Lower leg skin (tissue), 3 donors: ENCODE results near the gene TGOLN2.

ENCODE experiments used
- CTCF ChIP-seq, 3 donors: fragments of 450-650 bp; IDR thresholded peaks; one replicate each; pipeline ENCODE4 v1.5.1; 2016; ENCODE audit warnings: antibody characterized with exemption in 3 of 3, mild to moderate bottlenecking in 3 of 3, moderate library complexity in 2 of 3
- POLR2A ChIP-seq, 2 donors: fragments of 450-650 bp; IDR thresholded peaks; one replicate each; pipeline ENCODE4 v1.6.1; 2016 to 2017; ENCODE audit warnings: antibody characterized with exemption in 2 of 2, mild to moderate bottlenecking in 1 of 2, moderate library complexity in 1 of 2

- TF ChIP-seq POLR2A (IDR thresholded peaks at IDR 0.05) (no peak), CTCF (IDR thresholded peaks at IDR 0.05) (no peak)
Measured at GRCh38 chr2:85326406-85327159, 1.2 kb downstream of the TGOLN2 start.
